HG03045 (cell line): ENCODE results near the gene FPGS.
"Not testable (repeated sequence)": the region's sequence is repeated elsewhere in the genome, so short reads cannot be mapped to it uniquely, and the experiment has no call there.

Source experiments
- ATAC-seq: cut with Tn5 transposase; IDR thresholded peaks from one replicate; pipeline ENCODE4 v1.9.1; 2021; ENCODE audit warnings: mild to moderate bottlenecking, moderate library complexity; ENCODE audit not compliant: unreplicated experiment

The FPGS gene

GRCh38 chr9:127833555-127833954, 30.9 kb downstream of the FPGS start:
- ATAC-seq = no peak

GRCh38 chr9:127835991-127836516, 33.4 kb downstream of the FPGS start:
- no peak for ATAC-seq

GRCh38 chr9:127836561-127836960, 33.9 kb downstream of the FPGS start:
- not testable (repeated sequence) for ATAC-seq

GRCh38 chr9:127837346-127837745, 34.7 kb downstream of the FPGS start:
- no peak for ATAC-seq

GRCh38 chr9:127838375-127839078, 35.8 kb downstream of the FPGS start:
- no peak for ATAC-seq

- ATAC-seq = no peak
Measured at GRCh38 chr9:127841087-127841835, 38.6 kb downstream of the FPGS start.

- ATAC-seq = no peak
Measured at GRCh38 chr9:127844821-127845359, 42.2 kb downstream of the FPGS start.

- ATAC-seq = not testable (repeated sequence)
Measured at GRCh38 chr9:127845619-127846018, 42.9 kb downstream of the FPGS start.

- ATAC-seq = no peak
Measured at GRCh38 chr9:127846443-127847177, 43.9 kb downstream of the FPGS start.

- no peak for ATAC-seq
Measured at GRCh38 chr9:127847178-127847510, 44.5 kb downstream of the FPGS start.

- ATAC-seq = no peak
Measured at GRCh38 chr9:127847833-127848755, 45.4 kb downstream of the FPGS start.

- ATAC-seq = no peak
Measured at GRCh38 chr9:127848756-127849504, 46.2 kb downstream of the FPGS start.

- no peak for ATAC-seq
Measured at GRCh38 chr9:127850286-127850830, 47.7 kb downstream of the FPGS start.

- no peak for ATAC-seq
Measured at GRCh38 chr9:127852829-127853228, 50.1 kb downstream of the FPGS start.

- ATAC-seq = no peak
Measured at GRCh38 chr9:127853312-127854183, 50.9 kb downstream of the FPGS start.

GRCh38 chr9:127854184-127854806, 51.6 kb downstream of the FPGS start, which contains the start of gene ENG:
ENG (minus strand) TSS chr9:127854658; CDS start chr9:127854355, 303 bp downstream.
- ATAC-seq = no peak

GRCh38 chr9:127854960-127855359, 52.3 kb downstream of the FPGS start:
- no peak for ATAC-seq

GRCh38 chr9:127855522-127855921, 52.8 kb downstream of the FPGS start:
- no peak for ATAC-seq
